ENCODE data around the gene FUZ.

Gene FUZ

GRCh38 chr19:49812997-49813861, at the start of gene FUZ:
Gene FUZ (minus strand): TSS chr19:49813292. CDS start chr19:49813106, 186 bp downstream.
- peak; percentile 81 to 86 for DNase-seq (ENCODE audit: low read depth in 2 of 2)

GRCh38 chr19:49862391-49863253, 49.5 kb upstream of the FUZ start:
- DNase-seq (ENCODE audit: low read depth in 2 of 2) = no peak

- no peak for DNase-seq (ENCODE audit: low read depth in 2 of 2)
Observed at GRCh38 chr19:49861541-49862378, 48.7 kb upstream of the FUZ start.

- no peak for DNase-seq (ENCODE audit: low read depth in 2 of 2)
Observed at GRCh38 chr19:49861107-49861506, 48.0 kb upstream of the FUZ start.

- no peak for DNase-seq (ENCODE audit: low read depth in 2 of 2)
Observed at GRCh38 chr19:49860336-49861102, 47.4 kb upstream of the FUZ start.

- no peak for DNase-seq (ENCODE audit: low read depth in 2 of 2)
Observed at GRCh38 chr19:49859682-49860335, 46.7 kb upstream of the FUZ start.

GRCh38 chr19:49858088-49858985, 45.2 kb upstream of the FUZ start:
- no peak for DNase-seq (ENCODE audit: low read depth in 2 of 2)

- no peak for DNase-seq (ENCODE audit: low read depth in 2 of 2)
Observed at GRCh38 chr19:49857838-49858087, 44.7 kb upstream of the FUZ start.

- no peak for DNase-seq (ENCODE audit: low read depth in 2 of 2)
Observed at GRCh38 chr19:49857061-49857837, 44.2 kb upstream of the FUZ start.

GRCh38 chr19:49856574-49857021, 43.5 kb upstream of the FUZ start:
- no peak for DNase-seq (ENCODE audit: low read depth in 2 of 2)

- DNase-seq (ENCODE audit: low read depth in 2 of 2) = no peak
Observed at GRCh38 chr19:49855676-49856573, 42.8 kb upstream of the FUZ start.

- DNase-seq (ENCODE audit: low read depth in 2 of 2) = no peak
Observed at GRCh38 chr19:49855277-49855675, 42.2 kb upstream of the FUZ start.

- no peak for DNase-seq (ENCODE audit: low read depth in 2 of 2)
Observed at GRCh38 chr19:49854378-49855263, 41.5 kb upstream of the FUZ start.

GRCh38 chr19:49853852-49854377, 40.8 kb upstream of the FUZ start:
- DNase-seq (ENCODE audit: low read depth in 2 of 2) = no peak

GRCh38 chr19:49852631-49853126, 39.6 kb upstream of the FUZ start:
- DNase-seq (ENCODE audit: low read depth in 2 of 2) = no peak
